K562 (cell line): Measurements from ENCODE around the gene SRRT.

ENCODE experiments used
- CHD7 ChIP-seq: fragments of 200-600 bp; sonication (generic); IDR thresholded peaks from one replicate; pipeline ENCODE4 v1.6.1; 2012; ENCODE audit warnings: mild to moderate bottlenecking, low read depth, low read length, inconsistent platforms
- GABPB1 ChIP-seq: sonication (generic); formaldehyde crosslinking; IDR thresholded peaks from 2 replicates; pipeline ENCODE4 v1.8.0; 2022; ENCODE audit warnings: mild to moderate bottlenecking, missing genetic modification reagents
- HOXB6 ChIP-seq: fragments of 250-450 bp; sonication (Bioruptor Pico); IDR thresholded peaks from 2 replicates; pipeline ENCODE4 v1.5.1; 2022; ENCODE audit warnings: mild to moderate bottlenecking, borderline replicate concordance
- JUN ChIP-seq, 2 experiments: sonication (generic) in 1 of 2; formaldehyde crosslinking in 1 of 2; IDR thresholded peaks; 2 replicates each; pipeline versions ENCODE4 v1.6.1 to v1.8.0; 2012 to 2022; ENCODE audit warnings: borderline replicate concordance in 2 of 2, mild to moderate bottlenecking in 2 of 2, improper control_type of control experiment in 1 of 2, low read depth in 1 of 2, low read length in 1 of 2, missing genetic modification reagents in 1 of 2
- KDM1A ChIP-seq, 2 experiments: fragments of 450-650 bp; IDR thresholded peaks; 2 replicates each; pipeline ENCODE4 v1.6.1; 2016; ENCODE audit warnings: mild to moderate bottlenecking in 2 of 2
- RNF2 ChIP-seq: sonication (generic); IDR thresholded peaks from 2 replicates; pipeline ENCODE4 v1.6.1; 2016
- ZBTB17 ChIP-seq: fragments of 450-650 bp; formaldehyde crosslinking; IDR thresholded peaks from 2 replicates; pipeline ENCODE4 v1.4.0; 2020; ENCODE audit warnings: mild to moderate bottlenecking
- TF ChIP-seq, protein P1 (sequence below): fragments of 450-650 bp; formaldehyde crosslinking; IDR thresholded peaks from 2 replicates; pipeline ENCODE4 v1.4.0; 2020; ENCODE audit warnings: mild to moderate bottlenecking, mixed read lengths
- TF ChIP-seq, protein P2 (sequence below): fragments of 250-450 bp; sonication (Bioruptor Pico); IDR thresholded peaks from 2 replicates; pipeline ENCODE4 v1.8.0; 2021; ENCODE audit warnings: borderline replicate concordance, mild to moderate bottlenecking, moderate library complexity; ENCODE audit not compliant: poor library complexity, severe bottlenecking

DNA sequence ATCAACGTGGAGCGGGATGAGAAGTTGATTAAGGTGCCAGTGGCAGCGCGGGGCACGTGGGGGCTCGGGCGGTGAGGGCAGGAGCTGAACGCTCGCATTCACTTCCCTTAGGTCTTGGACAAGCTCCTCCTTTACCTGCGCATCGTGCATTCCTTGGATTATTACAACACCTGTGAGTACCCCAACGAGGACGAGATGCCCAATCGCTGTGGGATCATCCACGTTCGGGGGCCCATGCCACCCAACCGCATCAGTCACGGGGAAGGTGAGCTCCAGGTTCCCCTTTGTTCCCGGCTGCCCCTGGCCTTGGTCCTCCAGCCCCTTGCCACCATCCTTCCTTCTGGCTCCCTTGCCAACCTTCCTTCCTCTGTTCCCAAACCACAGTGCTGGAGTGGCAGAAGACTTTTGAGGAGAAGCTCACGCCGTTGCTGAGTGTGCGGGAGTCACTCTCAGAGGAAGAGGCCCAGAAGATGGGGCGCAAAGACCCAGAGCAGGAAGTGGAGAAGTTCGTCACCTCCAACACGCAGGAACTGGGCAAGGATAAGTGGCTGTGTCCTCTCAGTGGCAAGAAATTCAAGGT, 12.1 kb downstream of the SRRT start:
- no peak for TF ChIP-seq RNF2
- no peak for TF ChIP-seq ZBTB17 (CRISPR knock-in tag)
- no peak for TF ChIP-seq JUN (IDR thresholded peaks at IDR 0.05; ENCODE audit: borderline replicate concordance, low read depth, low read length)
- TF ChIP-seq JUN (CRISPR knock-in tag; IDR thresholded peaks at IDR 0.05; ENCODE audit: borderline replicate concordance): no peak
- TF ChIP-seq, protein P1, sequence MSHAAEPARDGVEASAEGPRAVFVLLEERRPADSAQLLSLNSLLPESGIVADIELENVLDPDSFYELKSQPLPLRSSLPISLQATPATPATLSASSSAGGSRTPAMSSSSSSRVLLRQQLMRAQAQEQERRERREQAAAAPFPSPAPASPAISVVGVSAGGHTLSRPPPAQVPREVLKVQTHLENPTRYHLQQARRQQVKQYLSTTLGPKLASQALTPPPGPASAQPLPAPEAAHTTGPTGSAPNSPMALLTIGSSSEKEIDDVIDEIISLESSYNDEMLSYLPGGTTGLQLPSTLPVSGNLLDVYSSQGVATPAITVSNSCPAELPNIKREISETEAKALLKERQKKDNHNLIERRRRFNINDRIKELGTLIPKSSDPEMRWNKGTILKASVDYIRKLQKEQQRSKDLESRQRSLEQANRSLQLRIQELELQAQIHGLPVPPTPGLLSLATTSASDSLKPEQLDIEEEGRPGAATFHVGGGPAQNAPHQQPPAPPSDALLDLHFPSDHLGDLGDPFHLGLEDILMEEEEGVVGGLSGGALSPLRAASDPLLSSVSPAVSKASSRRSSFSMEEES: no peak
- TF ChIP-seq, protein P2, sequence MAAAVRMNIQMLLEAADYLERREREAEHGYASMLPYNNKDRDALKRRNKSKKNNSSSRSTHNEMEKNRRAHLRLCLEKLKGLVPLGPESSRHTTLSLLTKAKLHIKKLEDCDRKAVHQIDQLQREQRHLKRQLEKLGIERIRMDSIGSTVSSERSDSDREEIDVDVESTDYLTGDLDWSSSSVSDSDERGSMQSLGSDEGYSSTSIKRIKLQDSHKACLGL (CRISPR knock-in tag): no peak
- no peak for TF ChIP-seq HOXB6
- no peak for TF ChIP-seq KDM1A (IDR thresholded peaks at IDR 0.05)
- TF ChIP-seq GABPB1 (CRISPR knock-in tag): no peak
- TF ChIP-seq CHD7: no peak
